CD4-positive, alpha-beta T cell treated with Interleukin-15 for 4 hours (primary cell): ENCODE measurements around the gene SNX6.
A peak's percentile ranks its signal among the peaks of the same experiment; 100 is the strongest.
"Not testable (repeated sequence)": the region's sequence is repeated elsewhere in the genome, so short reads cannot be mapped to it uniquely, and the experiment has no call there.

Source experiments
- DNase-seq: peaks from one replicate; pipeline ENCODE4 v3.0.0-alpha.2; 2020; ENCODE audit warnings: low spot score

Gene SNX6

DNA sequence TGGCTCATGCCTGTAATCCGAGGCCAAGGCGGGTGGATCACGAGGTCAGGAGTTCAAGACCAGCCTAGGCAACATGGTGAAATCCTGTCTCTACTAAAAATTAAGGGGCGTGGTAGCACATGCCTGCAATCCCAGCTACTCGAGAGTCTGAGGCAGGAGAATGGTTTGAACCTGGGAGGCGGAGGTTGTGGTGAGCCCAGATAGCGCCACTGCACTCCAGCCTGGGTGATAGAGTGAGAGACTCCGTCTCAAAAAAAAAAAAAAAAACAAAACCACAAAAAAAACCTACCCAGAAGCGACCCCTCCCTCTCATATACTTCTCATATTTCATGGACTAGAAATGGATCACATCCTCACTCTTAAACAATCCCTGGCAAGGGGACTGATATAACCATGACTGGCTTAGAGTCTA lies 4.4 kb upstream of the SNX6 start:
- DNase-seq, result not testable (repeated sequence)

DNA sequence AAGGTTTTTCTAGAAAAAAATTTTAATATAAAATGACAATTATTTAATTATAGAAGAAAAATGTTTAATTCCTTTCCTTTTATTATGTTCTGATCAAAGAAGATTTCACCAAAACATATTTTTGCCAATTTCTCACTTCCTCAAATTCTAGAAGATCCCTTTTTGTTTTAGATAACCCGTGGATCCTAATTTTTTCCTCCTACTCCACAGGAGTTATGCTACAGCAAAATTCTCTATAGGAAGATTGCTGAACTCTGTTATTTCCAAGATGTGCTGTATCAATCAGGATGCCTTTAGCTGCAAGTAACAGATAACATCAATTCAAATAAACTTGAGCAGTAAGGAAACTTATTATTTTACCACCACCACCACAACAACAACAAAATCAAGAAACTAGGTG lies 3.8 kb upstream of the SNX6 start:
- DNase-seq, result no peak

DNA sequence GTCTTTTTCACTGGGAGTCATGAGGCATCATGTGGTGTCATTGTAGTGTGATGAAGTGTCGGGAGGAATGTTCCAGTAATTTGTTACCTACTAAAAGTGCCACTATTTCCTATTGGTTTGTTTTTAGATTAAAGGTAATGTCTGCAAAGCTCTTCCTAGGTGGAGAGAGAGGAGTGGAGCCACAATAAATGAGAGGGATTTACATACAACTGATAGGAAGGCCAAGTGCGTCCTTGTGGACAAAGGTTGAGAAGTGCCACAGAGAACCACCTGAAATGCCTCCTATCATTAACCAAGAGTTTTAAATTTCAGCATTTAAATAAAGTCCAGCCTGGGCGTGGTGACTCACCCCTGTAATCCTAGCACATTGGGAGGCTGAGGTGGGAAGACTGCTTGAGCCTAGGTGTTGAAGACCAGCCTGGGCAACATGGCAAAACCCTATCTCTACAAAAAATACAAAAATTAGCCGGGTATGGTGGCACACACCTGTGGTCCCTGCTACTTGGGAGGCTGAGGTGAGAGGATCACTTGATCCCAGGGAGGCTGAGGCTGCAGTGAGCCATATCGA lies 2.5 kb upstream of the SNX6 start:
- DNase-seq, result no peak

DNA sequence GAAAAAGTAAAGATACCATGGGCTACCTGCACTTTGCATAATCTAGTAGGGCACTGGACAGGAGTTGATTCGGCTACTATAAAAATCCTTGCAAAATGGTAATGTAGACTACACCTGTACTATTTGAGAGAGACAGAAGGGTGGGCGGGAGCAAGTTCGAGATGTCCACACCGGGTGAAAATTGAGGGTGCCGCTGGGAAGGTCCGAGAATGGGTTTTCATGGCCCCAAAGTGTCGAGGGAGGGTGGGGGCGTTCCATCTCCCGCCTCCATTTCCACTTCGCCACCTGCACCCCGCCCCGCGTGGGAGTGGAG lies 648 bp downstream of the SNX6 start:
- no peak for DNase-seq

DNA sequence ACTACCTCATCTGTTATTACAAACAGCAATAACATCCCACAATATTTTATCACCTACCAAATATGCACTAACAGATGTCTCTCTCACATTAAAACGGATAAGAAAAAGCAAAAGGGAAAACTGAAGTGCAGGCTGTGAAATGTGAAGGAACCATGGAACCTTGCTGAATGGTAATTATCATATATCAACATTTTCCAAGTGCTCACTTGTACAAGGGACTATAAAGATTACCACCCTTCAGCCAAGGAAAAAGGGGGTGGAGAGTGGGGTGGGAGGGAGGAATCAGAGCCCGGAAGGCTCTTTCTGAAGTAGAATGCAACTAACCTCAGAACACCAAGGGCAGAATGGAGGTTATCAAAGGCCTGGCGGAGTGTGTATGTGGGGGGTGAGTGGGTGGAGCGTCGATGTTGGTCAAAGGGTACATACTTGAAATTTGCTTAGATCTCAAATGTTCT lies 1.2 kb downstream of the SNX6 start:
- DNase-seq, result peak; percentile 34

DNA sequence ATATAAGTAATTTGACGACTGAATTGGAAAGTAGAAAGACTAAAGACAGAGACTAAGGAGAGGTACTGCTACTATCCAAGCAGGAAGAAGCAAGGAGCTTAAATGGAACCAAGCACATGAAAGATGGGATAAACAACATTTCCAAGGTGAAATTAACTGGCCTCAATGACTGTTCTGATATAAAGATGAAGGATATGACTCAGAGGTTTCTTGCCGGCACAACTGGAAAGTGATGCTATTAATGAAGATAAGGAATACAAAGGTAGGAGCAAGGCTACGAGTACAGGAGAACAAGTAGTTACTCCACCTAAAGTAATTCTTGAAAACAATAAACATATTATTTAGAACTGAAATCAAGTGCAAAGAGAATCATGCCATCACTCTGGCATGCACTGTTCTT lies 6.4 kb downstream of the SNX6 start:
- no peak for DNase-seq

DNA sequence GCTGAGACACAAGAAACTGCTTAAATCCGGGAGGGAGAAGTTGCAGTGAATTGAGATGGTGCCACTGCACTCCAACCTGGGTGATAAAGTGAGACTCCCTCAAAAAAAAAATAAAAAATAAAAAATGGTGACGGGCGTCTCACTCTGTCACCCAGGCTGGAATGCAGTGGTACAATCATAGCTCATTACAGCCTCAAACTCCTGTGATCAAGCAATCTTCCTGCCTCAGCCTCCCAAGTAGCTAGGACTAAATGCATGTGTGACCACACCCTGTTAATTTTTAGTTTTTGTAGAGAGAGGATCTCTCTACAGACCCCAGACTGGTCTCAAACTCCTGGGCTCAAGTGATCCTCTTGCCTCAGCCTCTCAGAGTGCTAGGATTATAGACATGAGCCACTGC lies 9.1 kb downstream of the SNX6 start:
- DNase-seq, result no peak

DNA sequence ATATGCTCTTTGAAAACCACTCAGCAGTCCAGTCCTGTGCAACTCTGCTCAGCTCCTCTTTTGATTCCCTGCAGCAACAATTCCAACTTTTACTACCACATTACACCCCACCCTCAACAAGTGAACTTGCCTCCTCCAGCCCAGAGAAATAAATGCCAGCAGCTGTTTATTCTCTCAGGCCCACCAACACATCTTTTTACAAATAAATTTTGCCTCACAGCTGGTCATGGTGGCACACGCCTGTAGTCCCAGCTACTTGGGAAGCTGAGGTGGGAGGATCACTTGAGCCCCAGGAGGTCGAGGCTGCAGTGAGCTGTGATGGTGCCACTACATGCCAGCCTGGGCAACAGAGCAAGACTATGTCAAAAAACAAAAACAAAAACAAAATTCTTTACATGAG lies 9.8 kb downstream of the SNX6 start:
- DNase-seq, result no peak

DNA sequence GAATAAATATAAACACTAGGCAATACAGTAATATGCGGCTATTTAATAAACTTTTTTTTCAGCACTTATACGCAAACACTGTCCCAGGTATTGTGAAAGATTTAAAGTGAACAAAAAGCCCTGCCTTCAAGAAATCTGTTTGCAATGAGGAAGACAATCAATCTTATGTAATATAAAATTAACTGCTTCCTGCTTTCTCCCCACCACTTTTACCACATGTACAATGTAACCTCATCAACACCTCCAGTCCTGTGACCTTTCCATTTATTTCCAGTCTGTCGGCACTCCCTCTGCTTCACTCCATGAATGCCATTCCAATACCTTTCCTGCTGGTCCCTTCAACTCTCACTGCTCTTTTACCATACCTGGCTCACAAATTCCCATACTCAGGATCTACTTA lies 10.5 kb downstream of the SNX6 start:
- DNase-seq, result no peak

DNA sequence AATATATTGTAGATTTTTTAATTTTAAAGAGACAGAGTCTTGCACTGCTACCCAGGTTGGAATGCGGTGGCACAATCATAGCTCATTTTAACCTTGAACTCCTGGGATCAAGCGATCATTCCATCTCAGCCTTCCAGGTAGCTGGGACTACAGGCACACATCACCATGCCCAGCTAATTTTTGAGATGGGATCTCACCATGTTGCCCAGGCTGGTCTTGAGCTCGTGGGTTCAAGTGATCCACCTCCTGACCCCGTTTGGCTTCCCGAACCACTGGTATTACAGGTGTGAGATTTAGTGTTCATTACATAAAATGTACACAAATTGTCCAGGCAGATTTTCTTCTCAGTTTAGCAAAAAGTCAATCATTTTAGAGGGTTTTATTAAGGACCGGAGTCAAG lies 13.6 kb downstream of the SNX6 start:
- DNase-seq, result no peak

DNA sequence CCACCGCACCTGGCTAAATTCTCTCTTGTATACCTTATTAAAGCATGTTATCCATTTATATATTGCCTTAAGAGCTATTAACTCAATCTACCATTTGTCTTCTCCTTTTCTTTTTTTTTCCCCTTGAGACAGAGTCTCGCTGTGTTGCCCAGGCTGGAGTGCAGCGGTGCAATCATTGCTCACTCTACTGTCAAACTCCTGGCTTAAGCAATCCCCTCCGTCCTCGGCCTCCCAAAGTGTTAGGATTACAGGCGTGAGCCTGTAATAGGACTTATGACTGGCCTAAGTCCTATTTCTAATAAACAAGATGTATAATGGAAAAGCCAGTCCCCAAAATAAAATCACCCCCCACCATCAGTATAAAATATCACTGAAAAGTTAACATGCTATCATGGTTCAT lies 14.4 kb downstream of the SNX6 start:
- DNase-seq, result no peak

DNA sequence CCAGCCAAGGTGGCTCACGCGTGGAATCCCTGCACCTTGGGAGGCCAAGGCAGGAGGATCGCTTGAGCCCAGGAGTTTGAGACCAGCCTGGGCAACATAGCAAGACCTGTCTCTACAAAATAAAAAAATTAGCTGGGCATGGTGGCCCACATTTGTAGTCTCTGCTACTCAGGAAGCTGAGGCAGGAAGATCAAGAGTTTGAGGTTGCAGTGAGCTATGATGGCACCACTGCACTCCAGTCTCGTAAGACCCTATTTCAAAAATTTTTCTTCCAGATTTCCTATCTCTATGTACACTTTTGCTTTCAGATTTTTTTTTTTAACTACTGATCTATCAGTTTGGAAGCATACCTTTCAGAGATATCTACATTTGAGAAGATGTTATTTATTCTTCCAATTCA lies 15.3 kb downstream of the SNX6 start:
- DNase-seq, result no peak

DNA sequence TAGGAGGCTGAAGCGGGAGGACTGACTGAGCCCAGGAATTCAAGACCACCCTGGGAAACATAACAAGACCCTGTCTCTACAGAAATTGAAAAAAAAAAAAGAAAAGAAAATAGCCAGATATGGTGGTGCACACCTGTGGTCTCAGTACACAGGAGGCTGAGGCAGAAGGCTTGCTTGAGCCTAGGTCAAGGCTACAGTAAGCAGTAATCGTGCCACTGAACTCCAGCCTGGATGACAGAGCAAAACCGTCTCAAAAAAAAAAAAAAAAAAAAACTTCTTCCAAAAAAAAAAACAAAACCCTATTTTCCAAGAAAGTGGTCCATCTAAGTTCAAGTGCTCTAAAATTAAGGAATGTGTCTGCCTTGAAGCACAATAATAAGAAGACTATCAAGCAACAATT lies 19.8 kb downstream of the SNX6 start:
- no peak for DNase-seq

DNA sequence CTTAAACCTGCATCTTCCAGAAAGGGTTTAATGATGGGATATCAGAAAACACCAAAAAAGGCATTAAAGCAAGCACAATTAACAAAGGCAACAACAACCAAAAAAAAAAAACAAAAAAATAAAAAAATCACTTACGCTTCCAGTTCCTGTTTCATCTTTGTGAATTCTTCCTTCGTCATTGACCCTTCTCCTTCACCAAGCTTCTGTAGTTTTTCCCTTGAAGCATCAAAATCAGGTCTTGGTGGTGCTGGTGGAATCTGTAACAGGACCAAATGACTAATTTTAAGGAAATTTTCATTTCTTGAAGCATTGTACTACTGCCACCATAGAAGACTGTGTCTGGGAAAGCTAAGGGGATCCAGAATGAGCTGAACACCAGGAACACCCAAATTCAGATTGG lies 24.5 kb downstream of the SNX6 start:
- DNase-seq, result no peak

DNA sequence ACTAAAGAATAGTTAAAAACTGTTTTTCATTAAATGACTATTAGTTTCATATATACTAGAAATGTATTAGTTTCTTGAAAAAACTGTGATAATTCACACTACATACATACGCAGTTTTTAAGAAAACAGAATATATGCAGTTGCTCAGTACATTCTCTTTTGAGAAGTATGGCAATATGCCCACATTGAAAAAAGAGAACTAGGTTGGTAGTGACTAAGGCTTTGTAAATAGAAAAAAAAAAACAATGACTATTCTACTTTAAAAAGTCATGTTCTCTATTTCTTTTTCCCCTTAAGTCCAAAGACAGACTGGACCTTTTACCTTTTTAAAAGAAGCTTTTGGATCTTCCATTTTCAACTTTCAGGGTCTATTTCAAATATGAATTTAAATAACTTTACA lies 25.0 kb downstream of the SNX6 start:
- DNase-seq, result no peak

DNA sequence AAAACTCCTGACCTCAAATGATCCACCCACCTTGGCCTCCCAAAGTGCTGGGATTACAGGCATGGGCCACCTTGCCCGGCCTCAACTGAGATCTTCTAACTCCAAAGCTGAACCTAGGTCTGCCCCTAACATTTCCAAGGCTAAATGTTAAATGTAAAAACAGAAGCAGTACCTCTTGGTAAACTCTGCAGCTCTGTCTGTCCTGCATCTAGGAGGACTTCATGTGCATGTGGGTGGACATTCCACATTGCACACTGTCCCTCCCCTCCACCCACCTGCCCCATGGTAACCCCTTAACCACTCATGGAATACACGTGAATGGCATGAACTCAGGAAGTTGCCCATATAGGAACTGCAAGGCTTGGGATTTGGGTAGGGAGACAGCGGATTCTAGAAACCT lies 33.1 kb downstream of the SNX6 start:
- no peak for DNase-seq

DNA sequence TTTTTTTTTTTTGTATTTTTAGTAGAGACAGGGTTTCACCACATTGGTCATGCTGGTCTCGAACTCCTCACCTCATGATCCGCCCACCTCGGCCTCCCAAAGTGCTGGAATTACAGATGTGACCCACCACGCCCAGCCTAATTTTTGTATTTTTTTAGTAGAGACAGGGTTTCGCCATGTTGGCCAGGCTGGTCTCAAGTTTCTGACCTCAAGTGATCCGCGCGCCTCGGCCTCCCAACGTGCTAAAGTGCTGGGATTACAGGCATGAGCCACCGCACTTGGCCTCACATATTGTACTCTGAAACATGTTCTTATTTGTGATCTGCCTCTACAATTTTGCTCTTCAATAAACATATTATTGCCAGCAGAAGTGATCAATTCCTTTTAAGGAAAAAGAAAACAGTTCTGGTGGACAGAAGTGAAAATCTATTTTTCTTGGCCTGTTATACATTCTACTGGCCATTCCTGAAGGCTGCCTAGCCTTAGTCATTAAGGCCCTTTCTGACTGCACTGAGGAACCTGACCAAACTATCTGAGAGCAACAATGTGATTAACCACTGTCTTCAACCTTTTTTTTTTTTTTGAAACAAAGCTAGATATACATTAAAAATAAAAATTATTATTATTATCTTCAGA lies 36.1 kb downstream of the SNX6 start:
- no peak for DNase-seq

DNA sequence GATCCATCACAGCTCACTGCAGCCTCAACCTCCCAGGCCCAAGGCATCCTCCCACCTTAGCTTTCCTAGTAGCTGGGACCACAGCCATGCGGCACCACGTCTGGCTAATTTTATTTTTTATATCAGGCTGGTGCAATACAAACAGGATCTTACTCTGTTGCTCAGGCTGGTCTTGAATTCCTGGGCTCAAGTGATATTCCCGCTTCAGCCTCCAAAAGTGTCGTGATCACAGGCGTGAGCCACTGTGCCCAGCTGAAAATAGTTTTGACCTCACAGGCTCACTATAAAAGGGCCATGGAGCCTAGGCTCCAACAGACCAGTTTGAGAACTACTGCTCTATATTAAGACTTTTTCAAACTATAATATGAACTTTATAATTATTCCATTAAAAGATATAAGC lies 37.3 kb downstream of the SNX6 start:
- no peak for DNase-seq

DNA sequence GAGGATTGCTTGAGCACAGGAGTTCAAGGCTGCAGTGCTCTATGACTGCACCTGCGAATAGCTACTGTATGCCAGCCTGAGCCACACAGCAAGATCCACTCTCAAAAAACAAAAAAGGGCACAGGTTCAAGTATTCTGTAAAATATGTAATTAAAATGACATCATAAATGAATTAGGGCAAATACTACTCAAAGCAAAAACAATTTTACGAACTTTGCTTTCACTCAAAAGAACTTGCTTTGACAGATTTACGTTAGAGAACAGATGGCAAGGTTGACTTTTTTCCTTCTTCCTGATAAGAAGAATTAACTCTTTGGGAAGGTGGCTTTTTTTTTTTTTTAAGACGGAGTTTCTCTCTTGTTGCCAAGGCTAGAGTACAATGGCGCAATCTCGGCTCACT lies 46.4 kb downstream of the SNX6 start:
- DNase-seq, result no peak

DNA sequence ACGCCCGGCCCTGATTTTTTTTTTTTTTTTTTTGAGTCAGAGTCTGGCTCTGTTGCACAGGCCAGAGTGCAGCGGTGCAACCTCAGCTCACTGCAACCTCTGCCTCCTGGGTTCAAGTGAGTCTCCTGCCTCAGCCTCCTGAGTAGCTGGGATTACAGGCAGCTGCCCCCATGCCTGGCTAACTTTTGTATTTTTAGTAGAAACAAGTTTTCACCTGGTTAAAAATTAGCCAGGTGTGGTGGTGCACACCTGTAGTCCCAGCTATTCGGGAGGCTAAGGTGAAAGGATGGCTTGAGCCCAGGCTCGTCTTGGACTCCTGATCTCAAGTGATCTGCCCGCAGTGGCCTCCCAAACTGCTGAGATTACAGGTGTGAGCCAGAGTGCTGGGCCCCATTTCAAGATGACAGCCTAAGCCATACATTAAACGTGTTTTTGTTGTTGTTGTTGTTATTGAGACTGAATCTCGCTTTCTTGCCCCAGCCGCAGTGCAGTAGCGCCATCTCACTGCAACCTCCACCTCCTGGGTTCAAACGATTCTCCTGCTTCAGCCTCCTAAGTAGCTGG lies 47.7 kb downstream of the SNX6 start:
- no peak for DNase-seq

DNA sequence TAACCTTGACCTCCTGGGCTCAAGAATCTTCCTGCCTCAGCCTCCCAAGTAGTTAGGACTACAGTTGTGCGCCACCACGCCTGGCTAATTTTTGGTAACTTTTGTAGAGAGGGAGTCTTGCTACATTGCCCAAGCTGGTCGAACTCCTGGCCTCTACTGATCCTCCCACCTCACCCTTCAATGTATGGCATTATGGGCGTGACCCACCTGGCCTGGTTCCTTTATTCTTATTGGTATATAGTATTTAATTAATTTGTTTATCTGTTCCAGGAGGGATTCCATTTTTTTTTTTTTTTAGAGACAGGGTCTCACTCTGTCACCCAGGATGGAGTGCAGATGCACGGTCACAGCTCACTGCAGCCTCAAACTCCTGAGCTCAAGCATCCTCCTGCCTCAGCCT lies 49.6 kb downstream of the SNX6 start:
- DNase-seq, result no peak

DNA sequence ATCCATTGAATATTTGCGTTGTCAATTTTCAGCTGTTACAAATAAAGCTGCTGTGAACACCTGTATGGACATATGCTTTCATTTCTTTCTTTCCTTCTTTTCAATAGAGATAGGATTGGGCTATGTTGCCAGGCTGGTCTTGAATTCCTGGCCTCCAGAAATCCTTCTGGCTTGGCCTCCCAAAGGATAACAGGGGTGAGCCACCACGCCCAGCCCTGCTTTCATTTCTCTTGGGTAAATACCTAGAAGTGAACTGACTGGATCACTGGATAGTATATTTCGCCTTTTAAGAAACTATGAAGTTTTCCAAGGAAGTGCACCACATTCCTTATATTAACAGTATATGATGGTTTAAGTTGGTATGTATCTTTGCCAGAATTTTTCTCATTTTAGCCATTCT lies 58.2 kb downstream of the SNX6 start:
- DNase-seq, result no peak

DNA sequence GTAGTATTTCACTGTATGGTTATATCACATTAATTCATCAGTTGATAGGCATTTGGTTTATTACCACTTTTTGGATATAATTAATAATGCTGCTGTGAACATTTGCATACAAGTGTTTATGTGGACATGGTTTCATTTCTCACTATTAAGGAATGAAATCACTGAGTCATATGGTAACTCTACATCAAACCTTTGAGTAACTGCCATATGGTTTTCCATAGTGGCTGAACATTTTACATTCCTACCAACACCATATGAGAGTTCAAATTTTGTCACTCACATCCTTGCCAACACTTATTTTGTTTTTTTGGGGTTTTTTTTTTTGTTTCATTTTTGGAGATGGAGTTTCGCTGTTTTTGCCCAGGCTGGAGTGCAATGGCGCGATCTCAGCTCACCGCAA lies 60.2 kb downstream of the SNX6 start:
- no peak for DNase-seq

DNA sequence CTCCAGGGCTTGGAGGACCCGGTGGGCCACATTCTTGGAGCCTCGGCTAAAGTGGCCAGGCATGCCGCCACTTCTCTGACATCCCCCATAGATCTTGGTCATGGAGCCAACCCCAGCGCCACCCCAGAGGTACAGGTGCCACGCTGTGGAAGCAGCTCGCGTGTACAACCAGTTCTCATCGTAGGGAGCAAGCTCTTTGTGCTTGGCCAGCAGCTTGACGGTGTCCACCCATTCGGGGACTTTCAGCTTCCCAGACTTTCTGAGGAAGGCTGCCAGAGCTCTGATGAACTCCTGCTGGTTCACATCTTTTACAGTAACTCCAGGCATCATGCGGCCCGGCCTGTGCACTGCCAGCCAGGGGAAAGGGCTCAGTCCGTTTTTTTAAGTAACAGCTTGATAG lies 61.1 kb downstream of the SNX6 start:
- no peak for DNase-seq
